Uterus (tissue), 4 donors: ENCODE measurements around the gene TMEM150C. TPM values are rescaled to one million over a fixed set of nuclear protein-coding genes. Genes with fewer than 3 reads are reported as not detected.

ENCODE experiments used
- DNase-seq, 2 donors: peaks; one replicate each; pipeline ENCODE4 v3.0.0-alpha.2; 2019 to 2020
- H3K27ac ChIP-seq, 2 donors: fragments of 200-600 bp; sonication (generic); 1 replicate in 1 of 2; 2 replicates in 1 of 2; pipeline ENCODE4 v1.5.1; 2016 to 2018
- H3K27me3 ChIP-seq, 2 donors: fragments of 200-600 bp; sonication (generic); one replicate each; pipeline ENCODE4 v1.5.1; 2018 to 2019; ENCODE audit warnings: control low read depth in 1 of 2
- H3K36me3 ChIP-seq, 2 donors: fragments of 200-600 bp; sonication (generic); one replicate each; pipeline ENCODE4 v1.5.1; 2019; ENCODE audit warnings: control low read depth in 1 of 2
- H3K4me1 ChIP-seq, 2 donors: fragments of 200-600 bp; sonication (generic); one replicate each; pipeline ENCODE4 v1.5.1; 2018 to 2019; ENCODE audit warnings: control low read depth in 1 of 2
- H3K4me3 ChIP-seq, 2 donors: fragments of 200-600 bp; sonication (generic); 1 replicate in 1 of 2; 2 replicates in 1 of 2; pipeline ENCODE4 v1.5.1; 2018 to 2019; ENCODE audit warnings: mild to moderate bottlenecking in 1 of 2
- H3K9me3 ChIP-seq, 2 donors: fragments of 200-600 bp; sonication (generic); one replicate each; pipeline ENCODE4 v1.5.1; 2019; ENCODE audit warnings: control low read depth in 1 of 2
- POLR2A ChIP-seq, 2 donors: fragments of 450-650 bp; IDR thresholded peaks; one replicate each; pipeline ENCODE4 v1.6.1; 2016; ENCODE audit warnings: antibody characterized with exemption in 2 of 2, mild to moderate bottlenecking in 1 of 2, moderate library complexity in 1 of 2
- intact Hi-C: fragments of 100-400 bp; cut with DNase I; formaldehyde crosslinking; loops from one replicate; pipeline ENCODE4 v1.15.1; 2023; ENCODE audit warnings: low total_unique reads
- total RNA-seq, 4 donors: library from RNA; depleted of rRNA in 3 of 4; stranded (reverse); fragments of >200 nt in 3 of 4; gene quantifications; one replicate each; pipeline versions ENCODE4 v1.1.0 to v1.2.4, GENCODE V29; 2014 to 2023
- TF ChIP-seq, protein P1 (sequence below), 4 experiments: fragments of 200-600 bp in 2 of 4; fragments of 450-650 bp in 2 of 4; sonication (generic) in 2 of 4; IDR thresholded peaks; one replicate each; pipeline ENCODE4 v1.5.1; 2016 to 2019; ENCODE audit warnings: antibody characterized with exemption in 4 of 4, mild to moderate bottlenecking in 2 of 4, moderate library complexity in 1 of 4
- donor health status: DM: yes; HTN: yes; CAD: no.

Gene TMEM150C
- total RNA-seq, 4 donors from 2014 or later, result 3.1 to 22.5 (median 11.6) TPM

- Histone ChIP-seq H3K27me3 (no peaks in the 10 kb centered on the region), H3K27ac (no peak overlapping the region), H3K36me3 (no peaks in the 10 kb centered on the region), H3K4me1 (no peaks in the 10 kb centered on the region), H3K4me3 (no peak overlapping the region), H3K9me3 (no peaks in the 10 kb centered on the region)
- intact Hi-C loops, result no loop called here
- TF ChIP-seq POLR2A (IDR thresholded peaks at IDR 0.05), result no peak
- TF ChIP-seq, protein P1, sequence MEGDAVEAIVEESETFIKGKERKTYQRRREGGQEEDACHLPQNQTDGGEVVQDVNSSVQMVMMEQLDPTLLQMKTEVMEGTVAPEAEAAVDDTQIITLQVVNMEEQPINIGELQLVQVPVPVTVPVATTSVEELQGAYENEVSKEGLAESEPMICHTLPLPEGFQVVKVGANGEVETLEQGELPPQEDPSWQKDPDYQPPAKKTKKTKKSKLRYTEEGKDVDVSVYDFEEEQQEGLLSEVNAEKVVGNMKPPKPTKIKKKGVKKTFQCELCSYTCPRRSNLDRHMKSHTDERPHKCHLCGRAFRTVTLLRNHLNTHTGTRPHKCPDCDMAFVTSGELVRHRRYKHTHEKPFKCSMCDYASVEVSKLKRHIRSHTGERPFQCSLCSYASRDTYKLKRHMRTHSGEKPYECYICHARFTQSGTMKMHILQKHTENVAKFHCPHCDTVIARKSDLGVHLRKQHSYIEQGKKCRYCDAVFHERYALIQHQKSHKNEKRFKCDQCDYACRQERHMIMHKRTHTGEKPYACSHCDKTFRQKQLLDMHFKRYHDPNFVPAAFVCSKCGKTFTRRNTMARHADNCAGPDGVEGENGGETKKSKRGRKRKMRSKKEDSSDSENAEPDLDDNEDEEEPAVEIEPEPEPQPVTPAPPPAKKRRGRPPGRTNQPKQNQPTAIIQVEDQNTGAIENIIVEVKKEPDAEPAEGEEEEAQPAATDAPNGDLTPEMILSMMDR (IDR thresholded peaks at IDR 0.05), result no peak
- DNase-seq, result no peak
Observed at GRCh38 chr4:82569727-82570126, 7.9 kb upstream of the TMEM150C start.

- Histone ChIP-seq H3K9me3 (no peaks in the 10 kb centered on the region), H3K36me3 (no peaks in the 10 kb centered on the region), H3K4me3 (no peak overlapping the region), H3K27ac (no peak overlapping the region), H3K4me1 (no peaks in the 10 kb centered on the region), H3K27me3 (no peaks in the 10 kb centered on the region)
- TF ChIP-seq POLR2A (IDR thresholded peaks at IDR 0.05), result no peak
- TF ChIP-seq, protein P1 (IDR thresholded peaks at IDR 0.05), result no peak
- no peak for DNase-seq
- intact Hi-C loops, result no loop called here
Observed at GRCh38 chr4:82569076-82569475, 7.3 kb upstream of the TMEM150C start.

DNA sequence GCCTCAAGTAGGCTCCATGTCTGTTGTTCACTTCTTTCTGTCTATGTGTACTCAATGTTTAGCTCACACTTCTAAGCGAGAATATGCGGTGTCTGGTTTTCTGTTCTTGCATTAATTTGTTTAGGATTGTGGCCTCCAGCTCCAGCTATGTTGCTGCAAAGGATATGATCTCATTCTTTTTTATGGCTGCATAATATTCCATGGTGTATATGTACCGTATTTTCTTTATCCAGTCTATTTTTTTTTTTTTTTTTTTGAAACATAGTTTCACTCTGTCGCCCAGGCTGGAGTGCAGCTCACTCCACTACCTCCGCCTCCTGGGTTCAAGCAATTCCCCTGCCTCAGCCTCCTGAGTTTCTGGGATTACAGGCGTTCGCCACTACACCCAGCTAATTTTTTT lies 5.7 kb upstream of the TMEM150C start:
- Histone ChIP-seq H3K27ac (no peak overlapping the region), H3K9me3 (no peaks in the 10 kb centered on the region), H3K4me3 (no peak overlapping the region), H3K36me3 (no peaks in the 10 kb centered on the region), H3K27me3 (no peaks in the 10 kb centered on the region), H3K4me1 (no peaks in the 10 kb centered on the region)
- DNase-seq, result no peak
- TF ChIP-seq POLR2A (IDR thresholded peaks at IDR 0.05), result no peak
- TF ChIP-seq, protein P1 (IDR thresholded peaks at IDR 0.05), result no peak
- intact Hi-C loops, result no loop called here

- no peaks in the 10 kb centered on the region for H3K4me1 ChIP-seq
- intact Hi-C loops, result no loop called here
- DNase-seq, result no peak
- H3K36me3 ChIP-seq, result no peaks in the 10 kb centered on the region
- H3K4me3 ChIP-seq, result no peak overlapping the region
- no peak for TF ChIP-seq POLR2A (IDR thresholded peaks at IDR 0.05)
- TF ChIP-seq, protein P1 (IDR thresholded peaks at IDR 0.05), result no peak
- no peaks in the 10 kb centered on the region for H3K27me3 ChIP-seq
- no peak overlapping the region for H3K27ac ChIP-seq
- H3K9me3 ChIP-seq, result no peaks in the 10 kb centered on the region
Observed at GRCh38 chr4:82562564-82562854, 721 bp upstream of the TMEM150C start.

GRCh38 chr4:82560853-82561785 lies 669 bp downstream of the TMEM150C start:
- TF ChIP-seq, protein P1 (IDR thresholded peaks at IDR 0.05), result no peak
- no peak for TF ChIP-seq POLR2A (IDR thresholded peaks at IDR 0.05)
- no peaks in the 10 kb centered on the region for H3K36me3 ChIP-seq
- intact Hi-C loops, result no loop called here
- no peak for DNase-seq
- no peaks in the 10 kb centered on the region for H3K27me3 ChIP-seq
- H3K27ac ChIP-seq, result no peak overlapping the region
- H3K4me1 ChIP-seq, result no peaks in the 10 kb centered on the region
- no peaks in the 10 kb centered on the region for H3K9me3 ChIP-seq
- peak overlapping the region; percentile 36 to 62 for H3K4me3 ChIP-seq
